CD14-positive monocyte (primary cell): ENCODE measurements around the gene RBM43. TPM values are rescaled to one million over a fixed set of nuclear protein-coding genes. Genes with fewer than 3 reads are reported as not detected.

Experiments
- DNase-seq, 3 donors: peaks; one replicate each; pipeline ENCODE4 v3.0.0-alpha.2; 2011 to 2022
- H2AFZ ChIP-seq: 2 replicates; pipeline ENCODE4 v1.6.0; 2012; ENCODE audit warnings: mild to moderate bottlenecking, low read depth, low read length, inconsistent platforms; ENCODE audit not compliant: insufficient read depth, poor library complexity, severe bottlenecking
- H3K27ac ChIP-seq, 2 donors: 1 replicate in 1 of 2; 2 replicates in 1 of 2; pipeline ENCODE4 v1.5.1; 2012 to 2013; ENCODE audit warnings: low read length in 2 of 2, control low read depth in 1 of 2, inconsistent platforms in 1 of 2, low read depth in 1 of 2, mild to moderate bottlenecking in 1 of 2
- H3K27me3 ChIP-seq, 2 donors: one replicate each; pipeline versions ENCODE4 v1.6.0 to v1.6.1; 2011 to 2013; ENCODE audit warnings: low read length in 2 of 2; ENCODE audit not compliant: control insufficient read depth in 2 of 2, insufficient read depth in 2 of 2
- H3K36me3 ChIP-seq, 2 donors: replicated peaks in 1 of 2; 1 replicate in 1 of 2; 2 replicates in 1 of 2; pipeline versions ENCODE4 v1.5.1 to v1.6.1; 2012 to 2013; ENCODE audit warnings: low read length in 2 of 2, control low read depth in 1 of 2, inconsistent platforms in 1 of 2, mild to moderate bottlenecking in 1 of 2; ENCODE audit not compliant: insufficient read depth in 2 of 2, control insufficient read depth in 1 of 2
- H3K4me1 ChIP-seq, 2 donors: 1 replicate in 1 of 2; 2 replicates in 1 of 2; pipeline versions ENCODE4 v1.5.1 to v1.6.1; 2012 to 2013; ENCODE audit warnings: low read length in 2 of 2, control low read depth in 1 of 2, inconsistent platforms in 1 of 2, mild to moderate bottlenecking in 1 of 2, moderate library complexity in 1 of 2; ENCODE audit not compliant: insufficient read depth in 2 of 2, control insufficient read depth in 1 of 2
- H3K4me2 ChIP-seq: replicated peaks from 2 replicates; pipeline ENCODE3; 2012; ENCODE audit warnings: low read length, moderate library complexity, mild to moderate bottlenecking; ENCODE audit not compliant: poor library complexity, severe bottlenecking; ENCODE audit errors: extremely low read depth
- H3K4me3 ChIP-seq, 3 experiments: fragments of 200-600 bp in 1 of 3; sonication (generic) in 1 of 3; replicated peaks in 1 of 3; 1 replicate in 2 of 3; 2 replicates in 1 of 3; pipeline ENCODE4 v1.5.1; 2011 to 2013; ENCODE audit warnings: low read length in 3 of 3, mild to moderate bottlenecking in 3 of 3, control low read depth in 2 of 3, low read depth in 2 of 3, inconsistent platforms in 1 of 3, moderate library complexity in 1 of 3
- H3K79me2 ChIP-seq: 2 replicates; pipeline ENCODE4 v1.6.0; 2012; ENCODE audit warnings: mild to moderate bottlenecking, control low read depth, inconsistent platforms, low read length, moderate library complexity; ENCODE audit not compliant: insufficient read depth
- H3K9ac ChIP-seq: 2 replicates; pipeline ENCODE4 v1.6.0; 2017; ENCODE audit warnings: low read length, mild to moderate bottlenecking; ENCODE audit not compliant: insufficient read depth, poor library complexity, severe bottlenecking
- H3K9me3 ChIP-seq, 2 donors: replicated peaks in 1 of 2; 1 replicate in 1 of 2; 2 replicates in 1 of 2; pipeline versions ENCODE4 v1.5.1 to v1.6.1; 2012 to 2013; ENCODE audit warnings: low read length in 2 of 2, control low read depth in 1 of 2; ENCODE audit not compliant: control insufficient read depth in 1 of 2, insufficient read depth in 1 of 2
- H4K20me1 ChIP-seq: 2 replicates; pipeline ENCODE4 v1.6.0; 2012; ENCODE audit warnings: mild to moderate bottlenecking, low read length, control low read depth, moderate library complexity; ENCODE audit not compliant: insufficient read depth
- H3K27ac Mint-ChIP-seq, 7 donors: one replicate each; pipeline ENCODE4 v1.8.0; 2020; ENCODE audit warnings: mild to moderate bottlenecking in 7 of 7, mixed read lengths in 7 of 7, moderate library complexity in 6 of 7, inconsistent platforms in 2 of 7
- H3K27me3 Mint-ChIP-seq, 3 donors: one replicate each; pipeline ENCODE4 v1.8.0; 2021 to 2022; ENCODE audit warnings: low read depth in 3 of 3, mild to moderate bottlenecking in 3 of 3, mixed read lengths in 3 of 3, moderate library complexity in 3 of 3, inconsistent platforms in 1 of 3
- H3K36me3 Mint-ChIP-seq, 2 donors: one replicate each; pipeline ENCODE4 v1.8.0; 2020; ENCODE audit warnings: mixed read lengths in 2 of 2, inconsistent platforms in 1 of 2, mild to moderate bottlenecking in 1 of 2
- H3K4me1 Mint-ChIP-seq: one replicate; pipeline ENCODE4 v1.8.0; 2020; ENCODE audit warnings: mild to moderate bottlenecking, mixed read lengths
- H3K4me3 Mint-ChIP-seq, 2 donors: one replicate each; pipeline ENCODE4 v1.8.0; 2020; ENCODE audit warnings: mild to moderate bottlenecking in 2 of 2, mixed read lengths in 2 of 2, moderate library complexity in 1 of 2
- H3K9me3 Mint-ChIP-seq, 7 donors: one replicate each; pipeline ENCODE4 v1.8.0; 2020 to 2022; ENCODE audit warnings: mixed read lengths in 7 of 7, mild to moderate bottlenecking in 6 of 7, moderate library complexity in 6 of 7, inconsistent platforms in 2 of 7
- WGBS: methylation state at CpG from one replicate; pipeline ENCODE4 v1.1.5; 2013; ENCODE audit warnings: missing lambda C conversion rate; ENCODE audit not compliant: insufficient coverage; 5-methylcytosine and 5-hydroxymethylcytosine counted together
- intact Hi-C, 2 donors: fragments of 100-400 bp; cut with micrococcal nuclease; formaldehyde crosslinking; loops; one replicate each; pipeline versions ENCODE4 v1.15.0 to v1.15.1; 2023
- polyA plus RNA-seq, 3 donors: library from polyadenylated mRNA; depleted of rRNA in 1 of 3; unstranded in 2 of 3; stranded (reverse) in 1 of 3; fragments of 300-500 nt in 2 of 3; fragments of >200 nt in 1 of 3; fragmentation: Illumina TruSeq in 2 of 3; gene quantifications; 1 replicate in 2 of 3; 2 replicates in 1 of 3; pipeline ENCODE4 v1.2.3, GENCODE V29; 2012 to 2021
- TF ChIP-seq, protein P1 (sequence below): fragments of 200-600 bp; IDR thresholded peaks from one replicate; pipeline ENCODE4 v1.8.0; 2022; ENCODE audit warnings: antibody characterized with exemption, mild to moderate bottlenecking

The RBM43 gene
- polyA plus RNA-seq, 3 donors, result 0.24 to 2.6 (median 0.38) TPM

DNA sequence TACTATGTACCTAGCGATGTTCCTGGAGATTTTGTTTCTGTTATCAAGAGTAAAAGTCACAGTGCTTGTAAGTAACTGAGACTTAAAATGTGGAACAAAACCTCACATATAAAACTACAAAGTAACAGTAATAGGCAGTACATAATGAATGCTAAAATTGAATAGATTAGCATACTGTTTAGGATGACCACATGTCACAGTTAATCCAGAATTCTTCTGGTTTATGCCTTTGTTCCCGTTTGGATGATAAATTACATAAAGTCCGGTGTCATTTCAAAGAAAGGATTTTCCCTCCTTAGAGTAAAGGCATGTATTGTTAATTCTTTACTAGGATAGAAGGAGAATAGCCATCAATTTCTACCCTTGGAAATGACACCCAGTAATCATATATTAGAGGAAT is 56.1 kb downstream of the RBM43 start:
- Histone ChIP-seq H3K27me3 (no peaks in the 10 kb centered on the region), H3K4me3 (no peak overlapping the region), H3K9ac (no peak overlapping the region), H3K9me3 (no peaks in the 10 kb centered on the region), H3K4me2 (no peak overlapping the region), H3K4me1 (no peaks in the 10 kb centered on the region), H3K36me3 (no peaks in the 10 kb centered on the region), H4K20me1 (no peaks in the 10 kb centered on the region), H3K79me2 (no peaks in the 10 kb centered on the region), H3K27ac (no peak overlapping the region), H2AFZ (no peak overlapping the region)
- Mint-ChIP-seq H3K9me3 (no peaks in the 10 kb centered on the region), H3K36me3 (no peaks in the 10 kb centered on the region), H3K27me3 (peaks cover 0 to 5% (median 2%) of the 10 kb centered on the region in 3 donors), H3K4me1 (no peaks in the 10 kb centered on the region), H3K4me3 (no peak overlapping the region), H3K27ac (no peak overlapping the region)
- no peak for DNase-seq
- TF ChIP-seq, protein P1, sequence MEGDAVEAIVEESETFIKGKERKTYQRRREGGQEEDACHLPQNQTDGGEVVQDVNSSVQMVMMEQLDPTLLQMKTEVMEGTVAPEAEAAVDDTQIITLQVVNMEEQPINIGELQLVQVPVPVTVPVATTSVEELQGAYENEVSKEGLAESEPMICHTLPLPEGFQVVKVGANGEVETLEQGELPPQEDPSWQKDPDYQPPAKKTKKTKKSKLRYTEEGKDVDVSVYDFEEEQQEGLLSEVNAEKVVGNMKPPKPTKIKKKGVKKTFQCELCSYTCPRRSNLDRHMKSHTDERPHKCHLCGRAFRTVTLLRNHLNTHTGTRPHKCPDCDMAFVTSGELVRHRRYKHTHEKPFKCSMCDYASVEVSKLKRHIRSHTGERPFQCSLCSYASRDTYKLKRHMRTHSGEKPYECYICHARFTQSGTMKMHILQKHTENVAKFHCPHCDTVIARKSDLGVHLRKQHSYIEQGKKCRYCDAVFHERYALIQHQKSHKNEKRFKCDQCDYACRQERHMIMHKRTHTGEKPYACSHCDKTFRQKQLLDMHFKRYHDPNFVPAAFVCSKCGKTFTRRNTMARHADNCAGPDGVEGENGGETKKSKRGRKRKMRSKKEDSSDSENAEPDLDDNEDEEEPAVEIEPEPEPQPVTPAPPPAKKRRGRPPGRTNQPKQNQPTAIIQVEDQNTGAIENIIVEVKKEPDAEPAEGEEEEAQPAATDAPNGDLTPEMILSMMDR, result no peak
- WGBS, result no CpG with 5 or more reads among the region's 3 CpGs
- intact Hi-C loops, result no loop called here

- intact Hi-C loops, result no loop called here
- Mint-ChIP-seq H3K27ac (no peak overlapping the region), H3K9me3 (no peaks in the 10 kb centered on the region), H3K27me3 (peaks cover 0 to 5% (median 2%) of the 10 kb centered on the region in 3 donors), H3K36me3 (no peaks in the 10 kb centered on the region), H3K4me1 (no peaks in the 10 kb centered on the region), H3K4me3 (no peak overlapping the region)
- H3K4me3 ChIP-seq, result no peak overlapping the region
- H3K36me3 ChIP-seq, result no peaks in the 10 kb centered on the region
- H3K27me3 ChIP-seq, result no peaks in the 10 kb centered on the region
- H3K4me2 ChIP-seq, result no peak overlapping the region
- H3K9ac ChIP-seq, result no peak overlapping the region
- no peaks in the 10 kb centered on the region for H4K20me1 ChIP-seq
- WGBS, result no CpG with 5 or more reads among the region's 3 CpGs
- no peak overlapping the region for H3K27ac ChIP-seq
- no peak overlapping the region for H2AFZ ChIP-seq
- TF ChIP-seq, protein P1, result no peak
- H3K79me2 ChIP-seq, result no peaks in the 10 kb centered on the region
- no peaks in the 10 kb centered on the region for H3K4me1 ChIP-seq
- H3K9me3 ChIP-seq, result no peaks in the 10 kb centered on the region
- no peak for DNase-seq
Observed at GRCh38 chr2:151204756-151205155, 56.9 kb downstream of the RBM43 start.
